HG02610 (cell line): Measurements from ENCODE around the gene CIAO2B.
"Not testable (repeated sequence)": the region's sequence is repeated elsewhere in the genome, so short reads cannot be mapped to it uniquely, and the experiment has no call there.

Experiments used
- ATAC-seq: cut with Tn5 transposase; IDR thresholded peaks from one replicate; pipeline ENCODE4 v1.9.1; 2021; ENCODE audit warnings: mild to moderate bottlenecking, moderate library complexity; ENCODE audit not compliant: unreplicated experiment

Gene CIAO2B

GRCh38 chr16:66956154-66956457, 21.9 kb upstream of the CIAO2B start:
- not testable (repeated sequence) for ATAC-seq

- not testable (repeated sequence) for ATAC-seq
Observed at GRCh38 chr16:66955363-66956153, 21.4 kb upstream of the CIAO2B start.

- ATAC-seq, result no peak
Observed at GRCh38 chr16:66954097-66954659, 20.0 kb upstream of the CIAO2B start.

GRCh38 chr16:66953462-66954096, 19.4 kb upstream of the CIAO2B start:
- ATAC-seq, result no peak

- no peak for ATAC-seq
Observed at GRCh38 chr16:66952430-66953110, 18.4 kb upstream of the CIAO2B start.

GRCh38 chr16:66950971-66951790, 17.0 kb upstream of the CIAO2B start:
- no peak for ATAC-seq

- ATAC-seq, result no peak
Observed at GRCh38 chr16:66950437-66950836, 16.2 kb upstream of the CIAO2B start.

- no peak for ATAC-seq
Observed at GRCh38 chr16:66949472-66949871, 15.3 kb upstream of the CIAO2B start.

GRCh38 chr16:66948837-66949225, 14.6 kb upstream of the CIAO2B start:
- ATAC-seq, result no peak

GRCh38 chr16:66948134-66948836, 14.1 kb upstream of the CIAO2B start:
- no peak for ATAC-seq

GRCh38 chr16:66947302-66948065, 13.3 kb upstream of the CIAO2B start:
- peak; percentile 57 for ATAC-seq

- ATAC-seq, result no peak
Observed at GRCh38 chr16:66946974-66947301, 12.7 kb upstream of the CIAO2B start.

- no peak for ATAC-seq
Observed at GRCh38 chr16:66946541-66946940, 12.3 kb upstream of the CIAO2B start.

- no peak for ATAC-seq
Observed at GRCh38 chr16:66945939-66946338, 11.7 kb upstream of the CIAO2B start.

GRCh38 chr16:66944971-66945370, 10.8 kb upstream of the CIAO2B start:
- ATAC-seq, result not testable (repeated sequence)

- no peak for ATAC-seq
Observed at GRCh38 chr16:66944054-66944441, 9.8 kb upstream of the CIAO2B start.

- ATAC-seq, result no peak
Observed at GRCh38 chr16:66943426-66944053, 9.3 kb upstream of the CIAO2B start.

GRCh38 chr16:66942981-66943380, 8.8 kb upstream of the CIAO2B start:
- no peak for ATAC-seq

- no peak for ATAC-seq
Observed at GRCh38 chr16:66940236-66940635, 6.0 kb upstream of the CIAO2B start.
